ENCODE measurements around the gene LCOR. TPM values are rescaled to one million over a fixed set of nuclear protein-coding genes. Genes with fewer than 3 reads are reported as not detected.

LCOR gene
- total RNA-seq, 1 donor from 2014 or later = 14.8 TPM

- DNase-seq (ENCODE audit: low read depth, low spot score) = no peak
Observed at GRCh38 chr10:97007417-97007816, 175.3 kb downstream of the LCOR start.

DNA sequence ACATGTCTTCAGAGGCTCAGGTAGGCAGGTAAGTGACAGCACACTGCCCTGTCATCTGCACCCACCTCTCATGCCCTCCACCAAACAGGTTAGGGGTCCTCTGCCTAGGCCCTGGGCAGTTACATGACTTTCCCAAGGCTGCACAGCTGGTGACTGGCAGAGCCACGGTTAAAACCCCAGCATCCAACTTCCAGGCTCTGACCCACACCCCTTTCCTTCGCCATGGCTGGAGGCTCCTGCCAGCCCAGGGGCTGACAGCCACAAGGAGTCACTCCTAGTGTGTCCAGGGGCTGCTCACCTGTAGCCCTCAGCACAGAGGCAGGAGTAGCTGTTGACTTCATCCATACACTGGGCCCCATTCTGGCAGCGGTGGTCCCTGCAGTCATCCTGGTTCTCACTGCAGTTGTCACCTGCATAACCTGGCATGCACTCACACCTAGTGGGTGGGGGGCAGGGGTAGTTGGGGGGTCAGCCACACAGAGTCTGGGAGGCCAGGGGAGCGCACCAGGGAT lies 178.7 kb downstream of the LCOR start:
- DNase-seq (ENCODE audit: low read depth, low spot score) = no peak

GRCh38 chr10:97011397-97011796 lies 179.3 kb downstream of the LCOR start:
- no peak for DNase-seq (ENCODE audit: low read depth, low spot score)

DNA sequence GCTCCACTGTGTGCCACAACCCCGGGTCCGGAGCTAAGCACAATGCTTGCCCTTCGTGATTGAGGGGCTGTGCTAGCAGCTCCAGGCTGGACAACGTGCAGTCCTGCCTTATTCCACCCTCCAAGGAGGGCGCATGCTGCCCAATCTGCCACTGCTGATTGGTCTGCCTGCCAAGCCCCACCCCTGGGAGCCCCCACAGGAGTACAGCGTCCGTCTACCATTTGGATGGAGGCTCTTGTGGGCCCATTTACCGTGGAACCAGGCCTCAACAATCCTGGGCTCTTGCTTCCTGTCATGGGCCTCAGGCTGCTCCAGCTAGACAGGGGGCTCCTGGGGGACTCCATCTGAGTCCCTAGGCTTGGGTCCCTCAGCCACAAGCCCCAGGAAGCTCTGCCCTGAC lies 180.4 kb downstream of the LCOR start:
- no peak for DNase-seq (ENCODE audit: low read depth, low spot score)

- DNase-seq (ENCODE audit: low read depth, low spot score) = no peak
Observed at GRCh38 chr10:97013568-97013967, 181.5 kb downstream of the LCOR start.

DNA sequence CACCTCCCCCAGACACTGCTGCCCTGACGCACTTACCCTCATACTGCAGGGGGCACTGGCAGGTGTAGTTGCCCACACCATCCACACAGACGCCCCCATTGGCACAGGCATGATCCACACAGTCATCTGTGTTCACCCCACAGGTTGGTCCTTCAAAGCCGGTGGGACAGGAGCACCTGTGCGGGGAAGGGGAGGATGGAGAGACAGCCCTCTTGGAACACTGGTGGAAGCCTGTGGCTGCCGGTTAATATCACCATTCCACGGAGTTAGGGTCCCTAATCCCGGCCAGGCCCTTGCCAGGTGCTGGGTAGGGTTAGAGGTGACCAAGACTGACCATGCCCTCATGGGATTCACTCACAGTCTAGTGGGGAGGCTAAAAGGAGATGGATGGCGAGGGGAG lies 181.9 kb downstream of the LCOR start:
- no peak for DNase-seq (ENCODE audit: low read depth, low spot score)

DNA sequence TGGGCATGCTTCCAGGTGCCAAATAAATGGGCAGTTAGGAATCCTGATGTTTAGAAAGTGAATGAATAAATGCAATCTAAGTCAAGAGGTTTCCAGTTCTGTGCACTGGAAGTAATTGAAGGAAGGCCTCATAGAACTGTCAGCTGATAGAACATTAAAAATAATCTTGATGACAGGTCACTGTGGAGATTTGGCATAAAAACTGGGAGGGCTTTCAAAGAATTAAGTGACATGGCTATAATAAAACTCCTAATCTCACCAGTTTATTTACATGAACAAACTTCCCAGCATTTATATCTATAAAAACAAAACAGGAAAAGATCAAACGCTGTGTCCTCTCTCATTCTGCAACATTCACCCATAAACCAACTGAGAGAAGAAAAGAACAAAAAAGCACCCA lies 183.1 kb downstream of the LCOR start:
- DNase-seq (ENCODE audit: low read depth, low spot score) = no peak

GRCh38 chr10:97016728-97017473 lies 184.8 kb downstream of the LCOR start:
- no peak for DNase-seq (ENCODE audit: low read depth, low spot score)

- DNase-seq (ENCODE audit: low read depth, low spot score) = no peak
Observed at GRCh38 chr10:97017474-97017903, 185.4 kb downstream of the LCOR start.

- DNase-seq (ENCODE audit: low read depth, low spot score) = no peak
Observed at GRCh38 chr10:97018251-97019212, 186.4 kb downstream of the LCOR start.

DNA sequence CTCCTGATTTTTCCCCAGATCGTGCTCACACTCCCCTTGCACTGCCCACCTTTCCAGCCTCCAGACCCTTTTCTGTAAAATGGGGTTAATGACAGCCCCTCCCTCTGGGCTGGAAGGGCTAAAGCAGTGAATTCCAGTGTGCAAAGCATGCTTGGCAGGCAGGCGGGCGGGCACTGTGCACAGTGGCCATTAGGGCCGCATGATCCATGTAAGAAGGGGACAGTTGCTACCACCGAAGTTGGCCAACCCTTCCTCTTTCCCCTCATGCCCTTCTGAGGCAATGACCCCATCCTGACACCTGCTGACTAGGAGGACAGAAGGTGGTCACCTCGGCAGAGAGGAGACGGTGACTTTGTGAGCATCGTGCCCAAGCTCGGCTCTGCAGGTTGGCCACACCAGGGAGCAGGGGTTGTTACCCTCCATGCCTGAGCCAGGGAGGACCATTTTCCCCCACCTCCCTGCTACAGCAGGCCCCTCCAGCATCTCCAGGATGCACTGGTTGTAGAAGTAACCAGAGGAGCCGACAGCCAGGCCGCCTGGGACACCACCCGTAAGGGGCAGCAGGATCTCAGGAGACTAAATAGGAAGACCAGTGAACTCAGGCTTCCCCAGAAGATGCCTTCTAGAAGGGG lies 187.2 kb downstream of the LCOR start:
- no peak for DNase-seq (ENCODE audit: low read depth, low spot score)

DNA sequence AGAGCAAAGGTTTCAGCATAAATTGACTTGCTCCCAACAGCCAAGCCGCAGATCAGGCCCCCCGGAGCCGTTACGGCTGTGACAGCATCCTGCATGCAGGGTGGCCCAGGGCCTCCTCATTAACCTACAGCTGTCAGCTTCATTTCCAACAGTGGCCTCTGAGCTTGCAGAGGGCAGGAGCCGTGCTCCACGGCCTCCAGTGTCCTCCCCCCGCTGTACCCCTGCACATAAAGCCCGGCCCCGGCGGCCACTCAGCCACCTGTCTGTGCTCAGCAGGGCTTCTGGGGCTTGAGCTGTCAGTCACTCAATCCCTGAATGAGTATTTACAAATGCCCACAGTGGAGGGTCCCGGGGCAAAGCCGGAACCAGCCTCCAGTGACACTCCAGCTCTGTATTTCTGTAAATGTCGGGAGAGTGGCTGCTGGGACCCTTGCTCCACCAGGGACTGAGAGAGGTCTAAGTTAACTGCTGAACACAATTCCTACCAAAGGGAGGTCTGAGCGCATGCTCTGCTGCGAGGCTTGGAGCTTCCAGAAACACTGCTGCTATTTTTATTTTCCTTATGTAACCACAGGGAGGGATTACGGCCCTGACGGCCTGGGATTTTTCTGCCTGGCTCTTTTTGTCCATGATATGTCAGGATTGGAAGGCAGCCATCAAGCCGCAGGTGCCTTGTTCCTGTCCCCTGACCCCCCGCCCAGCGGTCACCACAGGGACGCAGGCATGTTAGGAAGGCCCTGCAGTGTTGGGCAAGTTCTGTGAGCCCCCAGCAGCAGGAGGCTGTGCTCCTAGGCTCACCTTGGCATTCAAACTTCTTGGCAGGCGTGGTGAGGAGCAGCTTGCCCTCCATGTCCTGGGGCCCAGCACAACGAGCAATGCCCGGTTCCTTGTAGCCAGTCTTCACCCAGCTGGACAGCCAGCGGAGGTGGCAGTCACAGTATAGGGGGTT lies 188.6 kb downstream of the LCOR start:
- no peak for DNase-seq (ENCODE audit: low read depth, low spot score)

DNA sequence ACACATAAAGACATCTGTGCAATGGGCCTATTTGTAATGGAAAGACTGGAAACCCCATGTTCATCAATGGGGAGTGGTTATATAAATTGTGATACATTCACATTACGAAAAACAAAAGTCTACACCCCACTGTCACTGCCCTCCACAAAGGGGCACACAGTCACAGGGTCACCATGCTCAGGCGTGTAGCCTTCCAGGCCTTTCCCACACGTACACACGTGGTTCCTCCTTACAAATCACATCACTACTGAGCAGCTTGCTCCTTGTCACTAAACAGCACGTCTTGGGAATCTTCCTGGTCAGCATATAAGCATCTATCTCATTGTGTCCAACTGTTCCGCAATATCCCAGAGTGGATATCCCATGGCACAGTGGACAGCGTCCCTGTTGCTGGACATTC lies 190.5 kb downstream of the LCOR start:
- DNase-seq (ENCODE audit: low read depth, low spot score) = no peak

GRCh38 chr10:97023401-97024167 lies 191.5 kb downstream of the LCOR start:
- no peak for DNase-seq (ENCODE audit: low read depth, low spot score)

DNA sequence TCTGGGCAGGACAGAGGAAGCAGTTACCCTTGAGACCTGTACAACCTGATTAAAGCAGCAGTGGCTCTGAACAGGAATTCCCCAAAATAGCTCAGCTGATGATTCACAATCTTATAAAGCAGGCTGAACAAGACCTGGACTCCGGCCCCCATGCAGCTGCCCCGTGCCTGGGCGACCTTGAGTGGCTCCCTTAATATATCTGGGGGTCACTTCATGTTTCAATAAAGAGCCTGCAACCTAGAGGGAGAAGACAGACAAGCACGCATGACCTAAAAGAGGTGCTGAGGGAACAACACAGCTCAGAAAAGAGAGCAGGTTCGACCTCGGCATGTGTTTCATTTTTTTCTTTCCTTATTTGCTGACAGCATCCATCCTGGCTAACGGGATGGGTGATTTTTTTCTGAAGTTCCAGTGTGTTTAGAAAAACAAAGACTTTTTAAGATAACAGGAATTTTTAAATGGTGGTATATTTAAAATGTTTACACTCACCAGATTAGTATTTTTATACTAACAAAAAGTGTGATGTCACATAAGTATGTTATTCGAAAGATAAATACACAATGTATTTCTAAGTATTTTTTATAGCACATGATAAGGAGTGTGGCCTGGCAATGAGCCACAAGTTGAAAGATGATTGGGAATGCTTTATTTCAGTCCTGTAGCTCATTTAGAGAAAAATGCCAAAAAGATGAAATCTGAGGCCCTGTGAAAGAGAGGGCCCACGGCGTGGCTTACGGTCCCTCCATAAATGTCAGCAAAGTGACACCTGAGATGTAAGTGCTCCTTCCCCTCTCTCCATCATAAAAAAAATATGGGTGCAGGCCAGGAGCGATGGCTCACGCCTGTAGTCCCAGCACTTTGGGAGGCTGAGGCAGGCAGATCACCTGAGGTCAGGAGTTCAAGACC lies 192.3 kb downstream of the LCOR start:
- no peak for DNase-seq (ENCODE audit: low read depth, low spot score)

DNA sequence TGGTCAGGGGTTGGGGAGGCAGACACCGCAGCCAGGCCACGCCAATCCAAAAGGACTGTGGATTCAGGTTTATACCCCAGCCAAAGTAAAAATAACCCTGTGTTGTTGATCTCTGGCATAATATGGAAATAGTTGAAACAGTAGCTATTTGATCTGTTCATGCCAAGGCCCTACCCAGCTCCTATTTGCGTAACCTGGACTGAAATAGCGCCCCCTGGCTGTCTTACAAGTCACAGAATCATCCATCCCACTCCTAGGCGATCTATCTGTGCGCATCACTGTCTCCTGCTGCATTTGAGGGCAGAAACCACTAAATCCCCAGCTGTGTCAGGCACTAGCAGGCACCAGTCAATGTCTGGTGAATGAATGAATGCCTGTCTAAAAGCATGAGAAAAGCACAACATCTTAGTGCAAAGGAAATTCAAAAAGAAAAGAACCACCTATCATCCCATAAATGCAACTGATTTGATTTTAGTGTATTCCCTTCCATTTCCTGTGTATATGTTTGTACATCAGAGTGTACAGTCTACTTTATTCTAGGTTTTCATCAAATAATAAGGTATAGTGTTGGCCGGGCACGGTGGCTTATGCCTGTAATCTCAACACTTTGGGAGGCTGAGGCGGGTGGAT lies 193.6 kb downstream of the LCOR start:
- DNase-seq (ENCODE audit: low read depth, low spot score) = no peak

GRCh38 chr10:97028126-97028831 lies 196.2 kb downstream of the LCOR start:
- DNase-seq (ENCODE audit: low read depth, low spot score) = no peak

GRCh38 chr10:97028832-97029178 lies 196.7 kb downstream of the LCOR start:
- no peak for DNase-seq (ENCODE audit: low read depth, low spot score)

Data from pulmonary artery endothelial cell (primary cell).